H1 (cell line): ENCODE results near the gene VIT. TPM values are rescaled to one million over a fixed set of nuclear protein-coding genes. Genes with fewer than 3 reads are reported as not detected.

Source experiments
- CTCF ChIA-PET: fragments of 300-600 bp; sonication (Branson Sonifier 250); formaldehyde crosslinking; loops from one replicate; lab custom pipeline; 2021; ENCODE audit not compliant: partially characterized antibody; lab: Charles Lee
- POLR2A ChIA-PET: fragments of 300-600 bp; sonication (Branson Sonifier 250); formaldehyde crosslinking; loops from one replicate; lab custom pipeline; 2021; ENCODE audit warnings: inconsistent platforms; ENCODE audit not compliant: partially characterized antibody; lab: Charles Lee
- DNase-seq, 2 experiments: peaks; one replicate each; pipeline versions ENCODE4 v3.0.0 to v3.0.0-alpha.2; 2010 to 2022; ENCODE audit warnings: low spot score in 2 of 2, low read depth in 1 of 2, mixed read lengths in 1 of 2
- FAIRE-seq: peaks from 2 replicates; lab custom pipeline; 2011; peaks lifted over from hg19 to GRCh38; lab: Jason Lieb, UNC
- H2AFZ ChIP-seq: 2 replicates; pipeline ENCODE4 v1.8.1; 2012; ENCODE audit warnings: low read length, inconsistent platforms
- H2AK5ac ChIP-seq: 2 replicates; pipeline ENCODE4 v1.6.1; 2013; ENCODE audit warnings: low read depth, low read length
- H2BK120ac ChIP-seq: replicated peaks from 2 replicates; pipeline ENCODE3; 2013; ENCODE audit warnings: low read depth, low read length, inconsistent platforms
- H2BK12ac ChIP-seq: 2 replicates; pipeline ENCODE4 v1.6.1; 2013; ENCODE audit warnings: low read depth, low read length
- H2BK15ac ChIP-seq: 2 replicates; pipeline ENCODE4 v1.6.1; 2013; ENCODE audit warnings: low read length
- H2BK20ac ChIP-seq: 2 replicates; pipeline ENCODE4 v1.6.1; 2013; ENCODE audit warnings: low read length
- H2BK5ac ChIP-seq: 2 replicates; pipeline ENCODE4 v1.6.1; 2013; ENCODE audit warnings: low read depth, low read length
- H3K14ac ChIP-seq: 2 replicates; pipeline ENCODE4 v1.6.1; 2013; ENCODE audit warnings: inconsistent platforms; ENCODE audit not compliant: insufficient read length
- H3K18ac ChIP-seq: 2 replicates; pipeline ENCODE4 v1.6.1; 2013; ENCODE audit warnings: low read length; ENCODE audit errors: extremely low read depth
- H3K23ac ChIP-seq: 2 replicates; pipeline ENCODE4 v1.6.1; 2013; ENCODE audit warnings: inconsistent platforms; ENCODE audit not compliant: insufficient read length
- H3K23me2 ChIP-seq: 2 replicates; pipeline ENCODE4 v1.6.1; 2013; ENCODE audit warnings: low read depth, low read length
- H3K27ac ChIP-seq: 2 replicates; pipeline ENCODE4 v1.6.1; 2011; ENCODE audit warnings: low read depth, low read length, inconsistent platforms
- H3K27me3 ChIP-seq, 4 experiments: replicated peaks in 1 of 4; 1 replicate in 1 of 4; 2 replicates in 3 of 4; pipeline versions ENCODE4 v1.6.1 to v1.8.1; 2011 to 2013; ENCODE audit warnings: low read length in 3 of 4, mild to moderate bottlenecking in 3 of 4, inconsistent platforms in 2 of 4, mixed read lengths in 2 of 4, moderate library complexity in 1 of 4; ENCODE audit not compliant: control insufficient read depth in 3 of 4, insufficient read depth in 3 of 4; ENCODE audit errors: extremely low read depth in 1 of 4
- H3K36me3 ChIP-seq, 4 experiments: 2 replicates each; pipeline versions ENCODE4 v1.6.1 to v1.8.1; 2011 to 2013; ENCODE audit warnings: mild to moderate bottlenecking in 4 of 4, low read length in 3 of 4, moderate library complexity in 2 of 4, control low read depth in 1 of 4, inconsistent platforms in 1 of 4; ENCODE audit not compliant: insufficient read depth in 4 of 4, control insufficient read depth in 2 of 4
- H3K4ac ChIP-seq: replicated peaks from 2 replicates; pipeline ENCODE3; 2013; ENCODE audit warnings: low read length, low read depth, mixed read lengths, inconsistent platforms; ENCODE audit not compliant: insufficient read length
- H3K4me1 ChIP-seq, 4 experiments: replicated peaks in 1 of 4; 1 replicate in 1 of 4; 2 replicates in 3 of 4; pipeline versions ENCODE4 v1.6.1 to v1.8.1; 2011 to 2013; ENCODE audit warnings: low read length in 3 of 4, inconsistent platforms in 2 of 4, mixed read lengths in 1 of 4; ENCODE audit not compliant: insufficient read depth in 4 of 4, control insufficient read depth in 3 of 4
- H3K4me2 ChIP-seq, 2 experiments: 2 replicates each; pipeline versions ENCODE4 v1.6.1 to v1.8.1; 2011 to 2013; ENCODE audit warnings: low read depth in 2 of 2, low read length in 2 of 2, control low read depth in 1 of 2, inconsistent platforms in 1 of 2, mild to moderate bottlenecking in 1 of 2; ENCODE audit not compliant: insufficient read depth in 1 of 2
- H3K4me3 ChIP-seq, 4 experiments: fragments of 200-600, 300-600 bp in 1 of 4; sonication (generic), shearing (Covaris generic), sonication (Bioruptor Twin) in 1 of 4; 2 replicates each; pipeline versions ENCODE4 v1.5.1 to v1.8.1; 2011 to 2016; ENCODE audit warnings: low read length in 4 of 4, low read depth in 3 of 4, control low read depth in 2 of 4, inconsistent platforms in 2 of 4, mild to moderate bottlenecking in 2 of 4, mixed read lengths in 1 of 4, moderate library complexity in 1 of 4; ENCODE audit not compliant: insufficient read depth in 2 of 4; ENCODE audit errors: extremely low read depth in 1 of 4
- H3K56ac ChIP-seq: replicated peaks from 2 replicates; pipeline ENCODE3; 2013; ENCODE audit warnings: low read depth, mild to moderate bottlenecking, mixed read lengths, low read length, inconsistent platforms; ENCODE audit not compliant: insufficient read length
- H3K79me1 ChIP-seq: 2 replicates; pipeline ENCODE4 v1.6.1; 2013; ENCODE audit warnings: low read depth, low read length, control low read depth
- H3K79me2 ChIP-seq, 2 experiments: 2 replicates each; pipeline versions ENCODE4 v1.6.1 to v1.8.1; 2012 to 2013; ENCODE audit warnings: low read length in 2 of 2, mild to moderate bottlenecking in 2 of 2, inconsistent platforms in 1 of 2; ENCODE audit not compliant: insufficient read depth in 2 of 2, control insufficient read depth in 1 of 2
- H3K9ac ChIP-seq, 4 experiments: replicated peaks in 1 of 4; 1 replicate in 1 of 4; 2 replicates in 3 of 4; pipeline versions ENCODE4 v1.6.1 to v1.8.1; 2011 to 2013; ENCODE audit warnings: low read depth in 3 of 4, low read length in 3 of 4, control low read depth in 2 of 4, mild to moderate bottlenecking in 2 of 4, moderate library complexity in 2 of 4, inconsistent platforms in 1 of 4; ENCODE audit errors: extremely low read depth in 1 of 4
- H3K9me3 ChIP-seq, 2 experiments: 2 replicates each; pipeline versions ENCODE4 v1.6.1 to v1.8.1; 2012 to 2013; ENCODE audit warnings: mild to moderate bottlenecking in 2 of 2, moderate library complexity in 2 of 2, control low read depth in 1 of 2, inconsistent platforms in 1 of 2, low read depth in 1 of 2, low read length in 1 of 2, mixed read lengths in 1 of 2; ENCODE audit not compliant: insufficient read depth in 2 of 2
- H4K20me1 ChIP-seq, 2 experiments: replicated peaks in 1 of 2; 2 replicates each; pipeline versions ENCODE3 to v1.8.1; 2011 to 2013; ENCODE audit warnings: inconsistent platforms in 2 of 2, low read length in 2 of 2, mild to moderate bottlenecking in 1 of 2; ENCODE audit not compliant: insufficient read depth in 2 of 2, control insufficient read depth in 1 of 2
- H4K5ac ChIP-seq: 2 replicates; pipeline ENCODE4 v1.6.1; 2013; ENCODE audit warnings: low read length, low read depth, mixed read lengths, inconsistent platforms; ENCODE audit not compliant: insufficient read length
- H4K8ac ChIP-seq: 2 replicates; pipeline ENCODE4 v1.8.0; 2013; ENCODE audit warnings: mild to moderate bottlenecking, moderate library complexity, low read length, inconsistent platforms; ENCODE audit not compliant: insufficient read depth; ENCODE audit errors: extremely low read depth
- H4K91ac ChIP-seq: replicated peaks from 2 replicates; pipeline ENCODE3; 2013; ENCODE audit warnings: low read length, mixed read lengths, inconsistent platforms; ENCODE audit not compliant: insufficient read length
- ASH2L ChIP-seq: fragments of 200-600, 300-600 bp; sonication (generic); IDR thresholded peaks from one replicate; pipeline ENCODE4 v1.7.1; 2017; ENCODE audit warnings: low read length
- ATF2 ChIP-seq: IDR thresholded peaks from 2 replicates; pipeline ENCODE4 v1.6.1; 2012; ENCODE audit warnings: low read length, inconsistent platforms
- ATF3 ChIP-seq: IDR thresholded peaks from 2 replicates; pipeline ENCODE4 v1.6.1; 2011; ENCODE audit warnings: low read depth, mild to moderate bottlenecking, low read length; ENCODE audit not compliant: insufficient read depth
- BRCA1 ChIP-seq: IDR thresholded peaks from 2 replicates; pipeline ENCODE4 v1.6.1; 2012; ENCODE audit warnings: low read depth, low read length, improper control_type of control experiment
- CEBPB ChIP-seq: IDR thresholded peaks from 2 replicates; pipeline ENCODE4 v1.6.1; 2012; ENCODE audit warnings: low read depth, low read length
- CTBP2 ChIP-seq: IDR thresholded peaks from 2 replicates; pipeline ENCODE4 v1.7.0; 2011; ENCODE audit warnings: borderline replicate concordance, mild to moderate bottlenecking, moderate library complexity, mixed read lengths, low read length; ENCODE audit not compliant: insufficient read depth, insufficient read length
- EZH2 ChIP-seq: fragments of 200-600 bp; sonication (generic); IDR thresholded peaks from 2 replicates; pipeline ENCODE4 v1.7.1; 2012; ENCODE audit warnings: low read depth, mild to moderate bottlenecking, moderate library complexity, low read length, inconsistent platforms; ENCODE audit not compliant: severe bottlenecking
- KDM5A ChIP-seq: fragments of 200-600 bp; IDR thresholded peaks from 2 replicates; pipeline ENCODE4 v1.7.1; 2012; ENCODE audit warnings: mild to moderate bottlenecking, low read length, inconsistent platforms, mixed read lengths
- NANOG ChIP-seq: IDR thresholded peaks from 2 replicates; pipeline ENCODE4 v1.6.1; 2011; ENCODE audit warnings: low read length, low read depth, mild to moderate bottlenecking, inconsistent platforms; ENCODE audit not compliant: insufficient read depth, poor library complexity, severe bottlenecking
- POU5F1 ChIP-seq: IDR thresholded peaks from 2 replicates; pipeline ENCODE4 v1.6.1; 2011; ENCODE audit warnings: low read depth, mild to moderate bottlenecking, low read length, moderate library complexity
- RXRA ChIP-seq: IDR thresholded peaks from 2 replicates; pipeline ENCODE4 v1.6.1; 2011; ENCODE audit warnings: low read depth, mild to moderate bottlenecking, low read length, moderate library complexity; ENCODE audit not compliant: insufficient read depth
- TCF12 ChIP-seq: IDR thresholded peaks from 2 replicates; pipeline ENCODE4 v1.6.1; 2011; ENCODE audit warnings: low read depth, mild to moderate bottlenecking, low read length
- WGBS, 2 experiments: shearing (Covaris generic) in 1 of 2; methylation state at CpG; one replicate each; pipeline versions ENCODE4 v1.1.6 to v1.1.7; 2013 to 2015; ENCODE audit warnings: low lambda C conversion rate in 2 of 2, mixed read lengths in 2 of 2, inconsistent platforms in 1 of 2, low coverage in 1 of 2, missing lambda C conversion rate in 1 of 2; ENCODE audit not compliant: insufficient replicate concordance in 2 of 2, insufficient coverage in 1 of 2, insufficient read length in 1 of 2; ENCODE audit errors: extremely low coverage in 1 of 2, missing lambda C conversion rate in 1 of 2; 5-methylcytosine and 5-hydroxymethylcytosine counted together
- polyA plus RNA-seq, 7 experiments: library from polyadenylated mRNA; depleted of rRNA in 3 of 7; stranded (reverse) in 5 of 7; unstranded in 2 of 7; fragments of >200 nt in 5 of 7; fragments of 200-250 nt in 2 of 7; gene quantifications; 1 replicate in 5 of 7; 2 replicates in 1 of 7; 4 replicates in 1 of 7; pipeline versions ENCODE4 v1.2.1 to v1.2.3, GENCODE V29; 2011 to 2013; ENCODE audit warnings: missing spikeins in 2 of 7, mixed read lengths in 2 of 7
- total RNA-seq: library from RNA; stranded (reverse); fragmentation: NEBNext Ultra II Directional; extraction: Animal tissue kit (Norgen Biotek cat#: 25700); gene quantifications from 2 replicates; pipeline ENCODE4 v1.2.1, GENCODE V29; 2021

VIT gene
- total and polyA plus RNA-seq, 2 of the 8 experiments (the other 6 are each of a cell fraction or from before 2014, with no cell fraction given) = 0.03 TPM; not detected in 1

GRCh38 chr2:36802952-36803351, 106.4 kb downstream of the VIT start:
- Histone ChIP-seq H3K27ac (no peak overlapping the region), H3K23ac (no peak overlapping the region), H3K79me1 (no peaks in the 10 kb centered on the region), H3K4me2 (no peak overlapping the region), H3K4ac (no peak overlapping the region), H4K91ac (no peak overlapping the region), H3K56ac (no peak overlapping the region), H4K8ac (no peak overlapping the region), H3K36me3 (no peaks in the 10 kb centered on the region), H2BK5ac (no peak overlapping the region), H3K27me3 (no peaks in the 10 kb centered on the region), H2BK15ac (no peak overlapping the region), H3K4me3 (no peak overlapping the region), H2AK5ac (no peak overlapping the region), H3K9me3 (no peaks in the 10 kb centered on the region; a peak in 1 of 4 replicates), H4K20me1 (no peaks in the 10 kb centered on the region), H3K9ac (no peak overlapping the region), H4K5ac (no peak overlapping the region), H3K14ac (no peak overlapping the region), H2BK12ac (no peak overlapping the region), H2BK20ac (no peak overlapping the region), H3K18ac (no peak overlapping the region), H2AFZ (no peak overlapping the region), H3K23me2 (no peaks in the 10 kb centered on the region), H3K79me2 (no peaks in the 10 kb centered on the region), H2BK120ac (no peak overlapping the region), H3K4me1 (no peaks in the 10 kb centered on the region)
- POLR2A ChIA-PET = no interaction called here
- DNase-seq (no peak), FAIRE-seq (no peak)
- WGBS, 2 experiments = 89% methylated on average over 3 of the region's 3 CpGs; no CpG with 5 or more reads in 1 of the 2 experiments
- CTCF ChIA-PET = interaction anchor here (0.6 to 3.7 kb wide), 7 partner anchors 9 to 545 kb away, joined by 3 to 21 read pairs (median 6); no protein-coding TSS in a partner anchor
- TF ChIP-seq CTBP2 = no peak
- no peak for TF ChIP-seq POU5F1
- TF ChIP-seq ATF3 = no peak
- TF ChIP-seq KDM5A = no peak
- TF ChIP-seq BRCA1 = no peak
- TF ChIP-seq TCF12 = no peak
- no peak for TF ChIP-seq NANOG
- no peak for TF ChIP-seq EZH2
- no peak for TF ChIP-seq ATF2
- TF ChIP-seq RXRA = no peak
- TF ChIP-seq CEBPB = no peak
- TF ChIP-seq ASH2L = no peak
